GM19397 (cell line): ENCODE results near the gene ELF3.
"Not testable (repeated sequence)": the region's sequence is repeated elsewhere in the genome, so short reads cannot be mapped to it uniquely, and the experiment has no call there.

Experiments used
- ATAC-seq: cut with Tn5 transposase; IDR thresholded peaks from one replicate; pipeline ENCODE4 v1.9.1; 2021; ENCODE audit warnings: mild to moderate bottlenecking, moderate library complexity; ENCODE audit not compliant: unreplicated experiment

The ELF3 gene

GRCh38 chr1:202034149-202034682 lies 23.8 kb downstream of the ELF3 start:
- ATAC-seq, result no peak

- no peak for ATAC-seq
Observed at GRCh38 chr1:202034683-202035462, 24.5 kb downstream of the ELF3 start.

GRCh38 chr1:202036595-202037387 lies 26.4 kb downstream of the ELF3 start:
- ATAC-seq, result no peak

GRCh38 chr1:202037706-202038296 lies 27.4 kb downstream of the ELF3 start:
- no peak for ATAC-seq

- no peak for ATAC-seq
Observed at GRCh38 chr1:202038688-202039346, 28.4 kb downstream of the ELF3 start.

GRCh38 chr1:202045705-202046104 lies 35.3 kb downstream of the ELF3 start:
- no peak for ATAC-seq

GRCh38 chr1:202046227-202046626 lies 35.8 kb downstream of the ELF3 start:
- ATAC-seq, result no peak

- ATAC-seq, result no peak
Observed at GRCh38 chr1:202046748-202047708, 36.6 kb downstream of the ELF3 start.

GRCh38 chr1:202047977-202048376 lies 37.6 kb downstream of the ELF3 start:
- no peak for ATAC-seq

GRCh38 chr1:202049129-202049528 lies 38.7 kb downstream of the ELF3 start:
- ATAC-seq, result no peak

- ATAC-seq, result no peak
Observed at GRCh38 chr1:202054094-202054493, 43.7 kb downstream of the ELF3 start.

- not testable (repeated sequence) for ATAC-seq
Observed at GRCh38 chr1:202054673-202055072, 44.3 kb downstream of the ELF3 start.

GRCh38 chr1:202056644-202057334 lies 46.4 kb downstream of the ELF3 start:
- no peak for ATAC-seq

- ATAC-seq, result not testable (repeated sequence)
Observed at GRCh38 chr1:202057335-202057704, 46.9 kb downstream of the ELF3 start.

GRCh38 chr1:202058001-202058908 lies 47.9 kb downstream of the ELF3 start:
- no peak for ATAC-seq

- no peak for ATAC-seq
Observed at GRCh38 chr1:202061055-202061454, 50.7 kb downstream of the ELF3 start.

- ATAC-seq, result not testable (repeated sequence)
Observed at GRCh38 chr1:202061787-202062186, 51.4 kb downstream of the ELF3 start.

GRCh38 chr1:202062636-202063035 lies 52.2 kb downstream of the ELF3 start:
- not testable (repeated sequence) for ATAC-seq
